ENCODE data around the gene CLSTN2. TPM values are rescaled to one million over a fixed set of nuclear protein-coding genes. Genes with fewer than 3 reads are reported as not detected.

CLSTN2 gene
- total RNA-seq, 1 donor from 2014 or later = 9.7 TPM

GRCh38 chr3:140545197-140545596 lies 610.2 kb downstream of the CLSTN2 start:
- no peak for DNase-seq (ENCODE audit: low spot score)

DNA sequence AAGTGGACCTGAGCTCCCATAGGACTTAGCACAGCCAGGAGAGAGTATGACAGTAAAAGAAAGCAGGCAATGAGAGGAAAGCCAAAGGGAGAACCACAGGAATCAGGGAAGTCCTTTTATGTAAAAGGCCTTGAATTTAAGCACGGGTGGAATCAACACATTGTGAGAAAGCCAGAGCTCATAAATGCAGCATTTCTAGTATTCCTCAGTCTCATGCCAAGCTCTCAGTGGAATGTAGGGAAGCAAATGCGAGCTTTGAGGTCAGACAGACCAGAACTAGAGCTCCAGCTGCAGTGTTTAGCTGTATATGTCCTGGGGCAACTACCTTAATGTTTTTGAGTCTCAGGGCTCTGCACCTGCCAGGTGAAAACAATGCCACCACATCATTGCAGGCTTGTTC lies 610.8 kb downstream of the CLSTN2 start:
- DNase-seq (ENCODE audit: low spot score) = no peak

GRCh38 chr3:140546649-140547048 lies 611.7 kb downstream of the CLSTN2 start:
- no peak for DNase-seq (ENCODE audit: low spot score)

DNA sequence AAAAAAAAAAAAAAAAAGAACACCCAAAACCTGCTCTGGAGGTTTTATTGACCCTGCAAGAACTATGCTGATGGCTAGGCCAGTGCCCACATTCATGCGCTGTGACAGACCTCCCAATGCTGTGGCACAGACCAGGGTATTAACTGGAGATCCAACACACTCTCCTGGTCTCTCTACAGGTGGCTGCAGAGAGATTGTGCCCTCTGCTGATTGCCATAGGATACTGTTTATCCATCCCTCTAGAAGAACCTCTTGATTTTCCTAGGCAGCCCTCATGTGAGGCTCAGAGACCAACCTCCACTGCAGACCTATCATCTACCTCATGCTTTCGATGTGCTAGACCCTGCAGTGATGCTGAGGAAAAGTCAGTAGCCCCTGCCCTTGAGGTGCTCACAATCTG lies 617.4 kb downstream of the CLSTN2 start:
- DNase-seq (ENCODE audit: low spot score) = no peak

DNA sequence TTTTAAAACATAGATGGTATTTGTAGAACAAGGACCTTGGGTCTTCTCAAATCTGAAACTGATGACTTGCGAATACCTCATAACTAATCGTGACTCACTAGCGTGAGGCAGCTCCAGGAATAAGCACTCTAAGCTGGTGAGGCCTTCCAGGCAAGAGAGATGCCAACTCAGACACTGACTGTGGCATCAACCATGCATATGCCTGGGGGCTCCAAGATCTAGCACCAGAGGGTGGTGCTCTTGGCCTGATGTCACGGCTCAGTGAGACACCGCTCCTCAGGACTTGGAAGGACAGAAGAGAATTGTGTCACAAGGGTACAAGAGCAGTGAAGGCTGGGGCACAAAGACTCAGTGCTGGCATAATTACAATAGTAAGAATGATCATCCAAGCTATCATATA lies 617.9 kb downstream of the CLSTN2 start:
- DNase-seq (ENCODE audit: low spot score) = no peak

DNA sequence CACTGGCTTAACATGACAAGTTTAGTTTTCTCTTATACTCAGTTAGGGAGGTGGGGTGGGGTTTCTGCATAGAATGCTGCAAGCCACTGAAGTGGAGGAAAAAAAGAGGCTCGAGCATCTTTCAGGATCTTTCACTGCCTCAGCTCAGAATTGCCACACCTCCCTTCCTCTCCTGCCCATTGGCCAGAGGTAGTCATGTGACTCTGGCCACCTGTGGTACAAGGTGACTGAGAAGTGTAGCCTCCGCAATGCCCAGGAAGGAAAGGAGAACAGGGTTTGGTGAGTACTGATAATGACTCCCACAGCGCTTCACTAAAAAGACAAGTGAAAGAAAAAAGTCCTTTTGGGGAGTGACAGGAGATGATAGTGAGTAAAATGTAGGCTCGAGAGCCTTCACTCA lies 618.6 kb downstream of the CLSTN2 start:
- no peak for DNase-seq (ENCODE audit: low spot score)

GRCh38 chr3:140555666-140556065 lies 620.7 kb downstream of the CLSTN2 start:
- DNase-seq (ENCODE audit: low spot score) = no peak

DNA sequence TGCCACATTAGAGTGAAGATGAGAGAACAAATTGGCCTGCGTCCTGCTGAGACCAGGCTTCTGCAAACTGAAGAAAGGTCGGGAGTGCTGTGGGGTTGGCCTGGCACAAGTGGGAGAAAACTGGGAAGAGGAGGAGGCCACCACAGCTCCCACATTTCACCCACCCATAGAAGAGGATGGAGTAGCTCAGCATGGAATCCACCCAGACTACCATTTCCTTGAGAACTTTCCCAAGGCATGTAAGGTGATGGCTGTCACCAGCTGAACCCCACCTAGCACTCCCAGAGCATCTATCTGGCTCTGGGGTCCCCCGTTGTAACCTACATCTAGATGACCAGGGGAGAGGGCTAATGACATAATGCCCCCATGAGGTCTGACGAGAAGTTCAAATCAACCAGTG lies 622.5 kb downstream of the CLSTN2 start:
- no peak for DNase-seq (ENCODE audit: low spot score)

DNA sequence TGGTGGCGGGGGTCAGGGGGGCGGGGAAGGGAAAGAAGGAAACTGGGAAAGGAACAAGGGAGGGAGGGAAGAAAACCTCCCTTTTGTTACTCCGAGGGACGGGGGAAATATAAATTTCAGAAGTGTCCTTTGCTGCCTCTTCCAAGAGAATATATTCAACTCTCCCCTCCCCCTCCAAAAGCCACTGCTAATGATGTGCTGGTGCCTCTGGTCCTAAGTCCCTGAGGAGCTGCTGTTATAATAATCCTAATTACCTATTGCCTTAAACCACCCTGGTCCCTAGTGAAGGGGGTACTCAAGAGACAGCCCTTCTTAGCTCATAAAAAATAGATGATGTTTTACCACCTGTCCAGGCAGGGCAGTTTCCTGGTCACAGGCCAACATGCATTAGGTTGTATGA lies 624.6 kb downstream of the CLSTN2 start:
- DNase-seq (ENCODE audit: low spot score) = no peak

DNA sequence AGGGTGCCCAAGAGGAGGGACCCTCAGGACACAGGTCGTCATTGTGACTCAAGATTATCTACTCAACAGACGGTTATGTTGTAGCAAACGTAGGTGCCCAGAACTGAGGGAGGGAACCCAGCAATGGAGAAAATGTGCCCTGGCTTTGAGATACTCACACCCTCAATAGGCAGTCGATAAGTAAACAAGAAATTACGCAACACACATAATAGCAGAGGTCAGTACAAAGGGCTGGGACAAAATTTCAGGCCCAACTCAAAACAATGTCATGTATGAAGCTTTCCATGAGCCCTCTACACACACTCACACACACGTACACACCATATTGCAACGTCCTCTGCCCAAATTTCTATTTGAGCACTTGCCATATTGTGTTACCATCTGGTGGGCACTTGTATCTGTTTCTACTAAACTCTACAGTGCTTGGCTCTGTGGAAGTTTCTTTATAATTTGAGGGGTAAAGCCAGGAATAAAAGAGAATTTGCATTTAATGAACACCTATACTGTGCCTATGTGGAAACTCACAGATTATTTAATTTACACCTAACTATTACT lies 628.3 kb downstream of the CLSTN2 start:
- DNase-seq (ENCODE audit: low spot score) = no peak

- no peak for DNase-seq (ENCODE audit: low spot score)
Measured at GRCh38 chr3:140568131-140568530, 633.1 kb downstream of the CLSTN2 start.

DNA sequence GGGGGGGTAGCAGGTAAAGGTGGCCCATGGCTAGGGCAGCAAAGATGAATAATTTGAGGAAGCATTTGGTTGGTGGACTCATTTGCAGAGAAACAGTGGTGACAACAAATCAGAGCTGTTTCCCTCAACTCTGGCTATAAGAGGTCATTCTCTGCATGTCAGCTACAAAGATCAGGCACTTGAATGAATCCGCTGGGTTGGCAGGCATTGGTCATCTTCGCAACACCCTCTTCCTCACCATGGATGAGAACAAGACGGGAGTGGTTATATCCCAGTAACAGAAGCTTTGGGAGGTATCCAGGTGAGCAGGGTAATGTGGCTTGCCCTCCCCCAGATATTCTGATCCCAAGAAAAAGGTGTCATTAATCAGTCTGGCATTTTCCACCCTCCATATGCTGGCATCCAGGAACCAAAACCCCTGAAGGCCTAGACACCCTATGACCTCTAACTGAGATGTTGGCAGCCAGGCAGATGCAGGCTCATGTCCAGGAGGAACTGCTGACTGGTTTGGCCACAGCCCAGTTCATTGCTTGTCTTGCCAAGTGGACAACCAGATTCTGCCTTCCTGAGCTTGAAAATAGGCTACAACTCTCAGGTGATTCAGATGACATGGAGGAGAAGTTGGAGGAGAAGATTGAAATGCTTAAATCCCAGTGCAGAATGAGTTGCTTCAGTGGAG lies 634.0 kb downstream of the CLSTN2 start:
- DNase-seq (ENCODE audit: low spot score) = peak; percentile 50

GRCh38 chr3:140570602-140571001 lies 635.6 kb downstream of the CLSTN2 start:
- DNase-seq (ENCODE audit: low spot score) = no peak

DNA sequence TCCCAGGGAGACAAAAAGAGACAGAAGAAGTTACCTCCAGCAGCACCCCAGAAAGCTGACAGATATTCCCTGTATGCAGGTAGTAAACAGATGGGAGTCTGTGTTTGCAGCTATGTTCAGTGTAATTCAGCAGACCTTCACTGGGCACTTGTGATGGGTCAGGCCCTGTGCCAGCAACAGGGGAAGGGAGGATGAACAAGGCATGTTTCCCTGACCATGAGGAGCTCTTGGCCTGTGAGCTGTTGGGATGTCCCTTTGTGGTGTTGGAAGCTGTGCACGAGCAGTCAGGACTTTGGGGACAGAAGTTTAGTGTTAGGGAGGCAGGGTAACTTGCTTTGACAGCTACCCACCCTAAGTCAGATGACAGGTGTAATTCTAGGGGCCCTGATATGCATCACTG lies 636.9 kb downstream of the CLSTN2 start:
- DNase-seq (ENCODE audit: low spot score) = no peak

- no peak for DNase-seq (ENCODE audit: low spot score)
Measured at GRCh38 chr3:140572334-140572733, 637.3 kb downstream of the CLSTN2 start.

DNA sequence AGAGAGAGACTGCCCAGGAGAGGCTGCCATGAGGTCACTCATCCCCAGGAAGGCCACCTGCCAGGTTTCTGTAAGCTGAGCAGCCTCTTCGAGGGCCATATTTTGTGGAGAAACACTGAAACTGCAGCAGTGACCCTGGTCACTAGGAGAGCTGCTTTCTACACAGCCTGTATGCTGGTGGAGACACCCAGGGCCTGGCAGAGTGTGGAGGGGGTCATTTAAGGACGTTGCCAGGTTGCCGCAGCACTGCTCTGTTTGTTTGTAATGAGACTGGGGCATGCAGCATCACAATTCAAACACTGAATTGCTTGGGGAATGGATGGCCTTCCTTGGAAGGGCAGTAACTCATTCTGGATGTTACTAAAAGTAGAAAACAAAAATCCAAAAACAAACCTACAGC lies 638.0 kb downstream of the CLSTN2 start:
- DNase-seq (ENCODE audit: low spot score) = no peak

- DNase-seq (ENCODE audit: low spot score) = no peak
Measured at GRCh38 chr3:140574375-140574774, 639.4 kb downstream of the CLSTN2 start.

DNA sequence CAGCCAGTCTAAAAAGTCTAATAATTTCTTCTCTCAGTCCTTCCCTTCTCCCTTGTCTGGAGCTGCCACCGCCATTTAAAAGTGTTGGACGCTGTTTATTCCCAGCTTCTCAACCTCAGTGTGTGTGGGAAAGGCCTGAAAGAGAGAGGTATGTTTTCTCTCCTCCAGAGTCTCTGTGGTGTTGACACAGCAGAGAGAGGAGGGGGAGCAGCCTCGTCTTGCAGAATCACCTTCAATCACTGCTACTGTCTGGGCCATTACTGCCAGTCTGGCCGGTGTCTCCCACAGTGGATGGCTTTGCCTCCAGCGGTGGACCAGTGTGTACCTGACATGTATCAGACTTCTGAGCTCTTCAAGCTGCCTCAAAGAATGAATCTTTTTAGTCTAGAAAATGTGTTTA lies 641.5 kb downstream of the CLSTN2 start:
- DNase-seq (ENCODE audit: low spot score) = no peak

DNA sequence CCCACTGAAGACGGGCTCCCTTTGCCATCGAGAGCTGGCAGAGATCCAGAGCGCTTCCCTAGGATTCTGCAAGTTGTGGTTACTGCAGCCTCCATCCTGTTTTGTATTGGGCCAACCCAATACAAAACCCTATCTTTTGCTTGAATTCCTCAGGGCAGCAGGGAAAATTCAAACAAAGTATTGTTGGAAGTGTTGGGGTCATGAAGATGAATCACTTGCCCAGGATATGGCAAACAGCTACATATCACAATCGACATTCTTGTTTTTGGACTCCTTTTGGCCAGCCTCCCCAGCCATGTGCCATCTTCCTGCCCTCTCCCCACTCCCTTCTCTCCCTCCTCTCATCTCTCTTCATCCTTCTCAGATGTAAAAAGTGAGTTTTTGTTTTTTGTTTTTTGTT lies 642.9 kb downstream of the CLSTN2 start:
- DNase-seq (ENCODE audit: low spot score) = no peak

GRCh38 chr3:140579260-140579659 lies 644.3 kb downstream of the CLSTN2 start:
- DNase-seq (ENCODE audit: low spot score) = no peak

DNA sequence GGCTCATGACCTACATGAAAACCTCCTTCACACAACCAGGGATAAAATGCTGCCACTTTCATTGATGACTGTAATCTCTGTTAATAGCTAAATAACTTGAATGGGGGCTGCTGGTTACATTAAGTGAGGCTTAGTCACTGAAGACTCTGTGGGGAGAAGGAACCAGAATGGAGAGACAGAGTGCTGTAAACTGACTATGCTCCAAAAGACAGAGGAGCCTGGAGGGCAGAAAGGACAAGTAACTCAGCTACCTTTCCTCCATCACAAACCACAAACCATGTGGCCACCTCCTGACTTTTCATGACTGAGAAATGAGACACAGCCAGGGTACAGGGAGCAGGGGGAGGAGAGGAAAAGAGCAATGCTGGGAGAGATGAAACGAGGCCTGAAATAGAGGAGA lies 645.8 kb downstream of the CLSTN2 start:
- DNase-seq (ENCODE audit: low spot score) = no peak

GRCh38 chr3:140584549-140584948 lies 649.6 kb downstream of the CLSTN2 start:
- no peak for DNase-seq (ENCODE audit: low spot score)

DNA sequence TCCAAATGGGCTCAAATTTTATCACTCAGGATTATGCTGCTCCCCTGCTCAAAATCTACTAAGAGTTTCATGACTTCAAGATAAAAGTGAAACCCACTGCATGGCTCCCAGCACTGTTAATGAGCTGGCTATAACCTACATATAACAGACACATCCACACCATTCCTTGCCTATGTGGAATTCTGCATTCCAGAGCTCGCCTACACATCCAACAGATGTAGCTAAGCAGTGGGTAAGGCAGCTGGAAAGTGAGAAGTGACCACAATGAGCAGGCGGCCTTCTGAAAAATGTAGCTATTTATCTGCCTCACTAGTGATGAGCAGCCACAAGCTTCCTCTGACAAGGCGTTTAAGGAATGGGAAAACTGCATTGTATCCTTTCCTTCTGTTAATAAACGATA lies 650.8 kb downstream of the CLSTN2 start:
- no peak for DNase-seq (ENCODE audit: low spot score)

DNA sequence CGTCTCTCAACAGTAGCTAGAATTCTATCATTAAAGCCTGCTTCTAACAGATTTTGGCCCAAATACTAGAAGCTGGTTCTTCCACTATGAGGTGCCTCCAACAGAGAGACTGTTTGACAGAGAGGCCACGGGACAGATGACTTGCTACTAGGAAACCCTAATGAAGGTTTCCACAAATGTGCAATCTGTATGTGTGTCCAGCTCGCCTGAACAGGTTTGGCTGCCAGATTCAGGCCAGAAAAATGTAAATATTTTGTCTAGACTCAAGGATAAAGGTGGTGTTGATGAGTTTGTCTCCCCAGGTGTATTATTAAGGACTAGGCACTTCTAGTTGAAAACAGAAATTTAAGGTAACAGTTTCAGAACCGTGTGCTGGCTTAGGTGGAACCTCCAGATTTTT lies 651.3 kb downstream of the CLSTN2 start:
- DNase-seq (ENCODE audit: low spot score) = no peak
